ENCODE results near the gene MROH9.

Gene MROH9

DNA sequence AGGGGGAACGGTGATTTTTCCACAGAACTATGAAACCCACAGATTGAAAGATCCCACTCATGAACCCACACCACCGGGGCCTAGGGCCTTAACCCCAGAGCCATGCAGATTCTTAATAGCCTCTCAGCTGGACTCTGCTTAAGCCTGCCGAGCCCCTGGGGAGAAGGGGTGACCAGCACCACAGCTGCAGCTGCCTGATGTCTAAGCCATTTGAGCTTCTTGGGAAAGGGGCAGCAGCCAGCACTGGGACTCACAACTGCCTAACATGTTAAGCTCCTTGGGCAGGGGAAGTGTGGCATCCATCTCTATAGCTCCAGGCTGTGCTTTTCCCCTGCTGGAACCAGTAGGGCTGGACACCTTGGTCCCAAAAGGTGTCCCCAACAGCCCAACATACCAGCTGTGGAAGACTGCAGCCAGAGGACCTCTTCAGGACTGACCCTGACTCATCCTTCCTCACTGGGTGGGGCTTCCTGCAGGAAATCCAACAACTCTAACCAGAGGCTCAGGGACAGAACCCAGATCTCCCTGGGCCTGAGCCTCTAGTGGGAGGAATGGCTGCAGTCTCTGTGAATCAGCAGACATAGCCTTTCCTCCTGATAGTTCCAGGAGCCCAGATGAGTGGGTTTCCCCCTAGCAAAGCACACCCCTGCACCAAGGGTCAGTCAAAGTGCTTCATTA is 120.8 kb downstream of the MROH9 start:
- TF ChIP-seq FOXP2 (optimal IDR thresholded peaks at IDR 0.05; ENCODE audit: borderline replicate concordance, extremely low read depth, extremely low read length, insufficient read depth) (no peak), SIN3A (IDR thresholded peaks at IDR 0.05; ENCODE audit: borderline replicate concordance, insufficient read depth, low read length) (no peak), POLR2AphosphoS5 (IDR thresholded peaks at IDR 0.05; ENCODE audit: low read depth, low read length) (no peak), TAF1 (IDR thresholded peaks at IDR 0.05; ENCODE audit: borderline replicate concordance, insufficient read depth, low read length) (no peak)
- TF ChIP-seq, protein P1, sequence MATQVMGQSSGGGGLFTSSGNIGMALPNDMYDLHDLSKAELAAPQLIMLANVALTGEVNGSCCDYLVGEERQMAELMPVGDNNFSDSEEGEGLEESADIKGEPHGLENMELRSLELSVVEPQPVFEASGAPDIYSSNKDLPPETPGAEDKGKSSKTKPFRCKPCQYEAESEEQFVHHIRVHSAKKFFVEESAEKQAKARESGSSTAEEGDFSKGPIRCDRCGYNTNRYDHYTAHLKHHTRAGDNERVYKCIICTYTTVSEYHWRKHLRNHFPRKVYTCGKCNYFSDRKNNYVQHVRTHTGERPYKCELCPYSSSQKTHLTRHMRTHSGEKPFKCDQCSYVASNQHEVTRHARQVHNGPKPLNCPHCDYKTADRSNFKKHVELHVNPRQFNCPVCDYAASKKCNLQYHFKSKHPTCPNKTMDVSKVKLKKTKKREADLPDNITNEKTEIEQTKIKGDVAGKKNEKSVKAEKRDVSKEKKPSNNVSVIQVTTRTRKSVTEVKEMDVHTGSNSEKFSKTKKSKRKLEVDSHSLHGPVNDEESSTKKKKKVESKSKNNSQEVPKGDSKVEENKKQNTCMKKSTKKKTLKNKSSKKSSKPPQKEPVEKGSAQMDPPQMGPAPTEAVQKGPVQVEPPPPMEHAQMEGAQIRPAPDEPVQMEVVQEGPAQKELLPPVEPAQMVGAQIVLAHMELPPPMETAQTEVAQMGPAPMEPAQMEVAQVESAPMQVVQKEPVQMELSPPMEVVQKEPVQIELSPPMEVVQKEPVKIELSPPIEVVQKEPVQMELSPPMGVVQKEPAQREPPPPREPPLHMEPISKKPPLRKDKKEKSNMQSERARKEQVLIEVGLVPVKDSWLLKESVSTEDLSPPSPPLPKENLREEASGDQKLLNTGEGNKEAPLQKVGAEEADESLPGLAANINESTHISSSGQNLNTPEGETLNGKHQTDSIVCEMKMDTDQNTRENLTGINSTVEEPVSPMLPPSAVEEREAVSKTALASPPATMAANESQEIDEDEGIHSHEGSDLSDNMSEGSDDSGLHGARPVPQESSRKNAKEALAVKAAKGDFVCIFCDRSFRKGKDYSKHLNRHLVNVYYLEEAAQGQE (IDR thresholded peaks at IDR 0.05; ENCODE audit: insufficient read depth in 1 of 2, low read depth in 2 of 2, low read length in 2 of 2): no peak

DNA sequence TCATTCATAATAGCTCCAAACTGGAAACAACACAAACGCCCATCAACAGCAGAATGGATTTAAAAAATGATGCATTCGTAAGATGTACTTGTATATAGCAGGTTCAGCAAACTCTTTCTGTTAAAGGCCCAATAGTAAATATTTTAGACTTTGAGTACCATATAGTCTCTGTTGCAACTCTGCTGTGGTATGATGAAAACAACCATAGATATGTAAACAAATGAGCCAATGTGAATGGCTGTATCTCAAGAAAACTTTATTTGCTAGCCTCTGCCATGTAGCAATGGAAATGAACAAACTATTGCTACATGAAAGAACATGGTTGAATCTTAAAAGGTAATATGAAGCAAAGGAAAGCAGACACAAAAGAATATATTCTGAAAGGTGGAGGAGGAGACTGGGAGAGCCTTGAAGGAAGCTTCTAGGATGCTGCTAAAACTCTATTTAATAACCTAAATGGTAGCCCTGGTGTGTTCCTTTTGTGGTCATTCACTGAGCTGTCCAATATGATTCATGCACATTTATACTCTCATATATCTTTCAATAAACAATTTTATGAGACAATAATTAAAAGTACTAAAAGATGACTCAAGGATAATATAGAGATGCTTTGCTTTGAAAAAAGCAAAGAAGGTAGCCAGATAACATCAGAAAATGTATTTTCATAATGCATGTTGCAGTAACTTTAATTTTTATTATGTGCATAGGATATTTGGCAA is 126.2 kb downstream of the MROH9 start:
- TF ChIP-seq, protein P1 (IDR thresholded peaks at IDR 0.05; ENCODE audit: insufficient read depth in 1 of 2, low read depth in 2 of 2, low read length in 2 of 2): no peak
- TF ChIP-seq SIN3A (IDR thresholded peaks at IDR 0.05; ENCODE audit: borderline replicate concordance, insufficient read depth, low read length): no peak
- no peak for TF ChIP-seq POLR2AphosphoS5 (IDR thresholded peaks at IDR 0.05; ENCODE audit: low read depth, low read length)
- no peak for TF ChIP-seq FOXP2 (optimal IDR thresholded peaks at IDR 0.05; ENCODE audit: borderline replicate concordance, extremely low read depth, extremely low read length, insufficient read depth)
- TF ChIP-seq TAF1 (IDR thresholded peaks at IDR 0.05; ENCODE audit: borderline replicate concordance, insufficient read depth, low read length): no peak

DNA sequence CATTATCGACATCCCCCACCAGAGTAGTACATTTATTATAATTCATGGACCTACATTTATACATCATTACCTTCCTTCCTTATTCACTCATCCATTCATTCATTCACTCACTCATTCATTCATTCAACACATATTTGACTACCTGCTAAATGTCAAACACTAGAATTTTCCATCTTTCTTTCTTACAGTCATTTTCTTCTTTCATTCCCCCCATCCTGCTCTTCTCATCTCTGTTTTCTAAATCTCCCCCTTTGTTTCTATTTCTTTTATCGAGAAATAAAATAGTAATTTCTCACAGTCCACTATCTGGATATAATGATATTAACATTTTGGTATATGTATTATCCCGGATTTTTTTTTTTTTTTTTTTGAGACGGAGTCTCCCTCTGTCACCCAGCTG is 127.6 kb downstream of the MROH9 start:
- TF ChIP-seq SIN3A (IDR thresholded peaks at IDR 0.05; ENCODE audit: borderline replicate concordance, insufficient read depth, low read length): no peak
- TF ChIP-seq TAF1 (IDR thresholded peaks at IDR 0.05; ENCODE audit: borderline replicate concordance, insufficient read depth, low read length): no peak
- TF ChIP-seq, protein P1 (IDR thresholded peaks at IDR 0.05; ENCODE audit: insufficient read depth in 1 of 2, low read depth in 2 of 2, low read length in 2 of 2): no peak
- no peak for TF ChIP-seq POLR2AphosphoS5 (IDR thresholded peaks at IDR 0.05; ENCODE audit: low read depth, low read length)
- no peak for TF ChIP-seq FOXP2 (optimal IDR thresholded peaks at IDR 0.05; ENCODE audit: borderline replicate concordance, extremely low read depth, extremely low read length, insufficient read depth)

DNA sequence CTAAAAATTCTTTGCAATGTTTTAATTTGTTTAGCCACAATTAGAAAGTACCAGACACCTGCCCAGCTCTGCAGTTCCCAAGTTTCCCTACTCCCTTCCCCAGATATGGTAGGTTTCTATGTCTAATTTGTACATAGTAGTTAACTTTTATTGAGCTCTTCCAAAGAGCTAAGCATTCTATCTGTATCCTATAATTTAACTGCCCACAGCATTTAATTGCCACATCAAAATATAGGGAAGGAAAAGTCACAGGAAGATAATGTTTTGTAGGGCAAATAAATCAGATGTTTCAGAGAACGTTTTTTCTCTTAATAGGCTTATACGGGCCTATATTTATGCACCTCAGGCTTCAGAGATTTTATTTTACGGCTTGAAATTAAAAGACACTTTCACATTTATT is 139.7 kb downstream of the MROH9 start:
- TF ChIP-seq POLR2AphosphoS5 (IDR thresholded peaks at IDR 0.05; ENCODE audit: low read depth, low read length) (no peak), FOXP2 (optimal IDR thresholded peaks at IDR 0.05; ENCODE audit: borderline replicate concordance, extremely low read depth, extremely low read length, insufficient read depth) (no peak), SIN3A (IDR thresholded peaks at IDR 0.05; ENCODE audit: borderline replicate concordance, insufficient read depth, low read length) (no peak), TAF1 (IDR thresholded peaks at IDR 0.05; ENCODE audit: borderline replicate concordance, insufficient read depth, low read length) (no peak)
- TF ChIP-seq, protein P1 (IDR thresholded peaks at IDR 0.05; ENCODE audit: insufficient read depth in 1 of 2, low read depth in 2 of 2, low read length in 2 of 2): no peak
